ENCODE data around the gene ST3GAL3.

The ST3GAL3 gene

DNA sequence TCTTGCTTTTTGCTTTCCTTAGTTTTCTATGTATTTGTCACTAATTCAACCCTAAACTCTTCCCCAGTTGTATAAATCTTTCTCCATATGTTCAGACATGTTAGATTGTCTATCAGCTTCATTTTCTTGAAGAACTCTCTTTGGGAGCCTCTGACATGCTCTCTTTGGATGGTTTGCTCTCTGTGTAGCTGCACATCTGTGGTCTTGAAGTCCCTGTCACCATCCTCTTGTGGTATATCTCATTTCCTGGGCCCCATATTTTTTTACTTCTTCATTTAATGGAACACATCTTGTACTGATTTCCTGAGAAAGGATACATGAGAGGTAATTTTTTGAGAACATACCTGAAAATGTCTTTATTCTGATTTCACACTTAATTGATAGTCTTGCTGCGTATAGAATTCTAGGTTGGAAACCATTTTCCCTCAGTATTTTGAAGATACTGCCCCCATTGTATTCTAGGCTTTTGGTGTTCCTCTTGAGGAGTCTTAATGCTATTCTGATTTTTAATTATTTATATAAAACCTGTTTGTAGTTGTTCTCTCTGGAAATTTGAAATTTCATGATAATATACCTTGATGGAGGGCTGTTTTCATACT is 72.6 kb downstream of the ST3GAL3 start:
- ChIA-PET POLR2A (no interaction called here), CTCF (interaction anchor here (1.8 kb wide), 1 partner anchor 155 kb away, joined by 12 read pairs; the partner anchor contains the start of gene ARTN)
- no peak overlapping the region for H3K4me3 ChIP-seq (ENCODE audit: low read depth, low read length)
- no peak for DNase-seq (ENCODE audit: low read depth, low spot score)
- TF ChIP-seq, protein P1, sequence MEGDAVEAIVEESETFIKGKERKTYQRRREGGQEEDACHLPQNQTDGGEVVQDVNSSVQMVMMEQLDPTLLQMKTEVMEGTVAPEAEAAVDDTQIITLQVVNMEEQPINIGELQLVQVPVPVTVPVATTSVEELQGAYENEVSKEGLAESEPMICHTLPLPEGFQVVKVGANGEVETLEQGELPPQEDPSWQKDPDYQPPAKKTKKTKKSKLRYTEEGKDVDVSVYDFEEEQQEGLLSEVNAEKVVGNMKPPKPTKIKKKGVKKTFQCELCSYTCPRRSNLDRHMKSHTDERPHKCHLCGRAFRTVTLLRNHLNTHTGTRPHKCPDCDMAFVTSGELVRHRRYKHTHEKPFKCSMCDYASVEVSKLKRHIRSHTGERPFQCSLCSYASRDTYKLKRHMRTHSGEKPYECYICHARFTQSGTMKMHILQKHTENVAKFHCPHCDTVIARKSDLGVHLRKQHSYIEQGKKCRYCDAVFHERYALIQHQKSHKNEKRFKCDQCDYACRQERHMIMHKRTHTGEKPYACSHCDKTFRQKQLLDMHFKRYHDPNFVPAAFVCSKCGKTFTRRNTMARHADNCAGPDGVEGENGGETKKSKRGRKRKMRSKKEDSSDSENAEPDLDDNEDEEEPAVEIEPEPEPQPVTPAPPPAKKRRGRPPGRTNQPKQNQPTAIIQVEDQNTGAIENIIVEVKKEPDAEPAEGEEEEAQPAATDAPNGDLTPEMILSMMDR (IDR thresholded peaks at IDR 0.05; ENCODE audit: insufficient read depth, low read length, missing control alignments) = no peak

DNA sequence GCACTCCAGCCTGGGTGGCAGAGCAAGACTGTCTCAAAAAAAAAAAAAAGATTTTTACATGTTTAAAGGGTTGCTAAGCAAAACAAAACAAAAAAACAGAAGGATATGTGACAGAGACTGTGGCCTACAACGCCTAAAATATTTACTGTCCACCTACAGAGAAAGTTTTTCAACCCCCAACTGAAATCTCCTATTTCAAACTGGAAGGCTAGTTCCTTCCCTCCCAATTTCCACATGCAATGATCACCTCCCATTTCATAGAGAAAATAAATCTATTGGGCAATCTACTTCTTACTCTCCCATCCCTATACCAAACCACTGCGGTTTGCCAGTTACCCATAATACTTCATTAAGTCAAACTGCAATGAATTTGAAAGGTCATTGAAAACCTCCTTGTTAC is 74.2 kb downstream of the ST3GAL3 start:
- no peak for DNase-seq (ENCODE audit: low read depth, low spot score)
- TF ChIP-seq, protein P1 (IDR thresholded peaks at IDR 0.05; ENCODE audit: insufficient read depth, low read length, missing control alignments) = no peak
- CTCF ChIA-PET = interaction anchor here (1.8 kb wide), 1 partner anchor 153 kb away, joined by 12 read pairs; the partner anchor contains the start of gene ARTN
- POLR2A ChIA-PET = no interaction called here
- H3K4me3 ChIP-seq (ENCODE audit: low read depth, low read length) = no peak overlapping the region

DNA sequence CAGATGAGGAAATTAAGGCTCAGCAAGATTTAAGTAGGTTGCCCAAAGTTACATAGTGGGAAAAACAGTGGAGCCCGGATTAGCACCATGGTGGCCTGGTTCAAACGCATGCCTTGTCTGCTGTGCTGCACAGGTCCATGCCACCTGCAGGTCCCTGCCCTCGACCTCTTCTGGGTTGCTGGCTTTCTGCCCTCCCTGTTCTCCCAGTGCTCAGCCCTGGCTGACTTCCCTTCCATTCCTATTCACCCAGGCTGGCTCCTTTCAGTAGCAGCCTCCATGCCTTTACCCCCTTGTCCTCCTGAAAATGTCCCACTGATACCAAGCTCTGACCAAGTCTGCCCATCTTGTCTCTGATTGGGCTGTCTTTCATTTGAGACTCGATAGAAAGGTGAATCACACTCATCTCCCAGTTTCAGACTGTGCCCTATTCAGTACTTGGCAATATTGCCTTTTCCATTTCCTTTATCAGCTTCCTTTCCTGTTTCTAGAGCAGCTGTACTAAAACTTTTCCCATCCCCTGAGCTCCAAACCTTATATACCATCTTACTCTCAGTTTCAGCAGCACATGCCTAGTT is 75.8 kb downstream of the ST3GAL3 start:
- TF ChIP-seq, protein P1 (IDR thresholded peaks at IDR 0.05; ENCODE audit: insufficient read depth, low read length, missing control alignments) = no peak
- DNase-seq (ENCODE audit: low read depth, low spot score) = no peak
- ChIA-PET POLR2A (no interaction called here), CTCF (interaction anchor here (2.5 to 7.8 kb wide), 2 partner anchors 19 to 151 kb away, joined by 10 to 53 read pairs; partner anchors contain the start of gene ARTN)
- no peak overlapping the region for H3K4me3 ChIP-seq (ENCODE audit: low read depth, low read length)

DNA sequence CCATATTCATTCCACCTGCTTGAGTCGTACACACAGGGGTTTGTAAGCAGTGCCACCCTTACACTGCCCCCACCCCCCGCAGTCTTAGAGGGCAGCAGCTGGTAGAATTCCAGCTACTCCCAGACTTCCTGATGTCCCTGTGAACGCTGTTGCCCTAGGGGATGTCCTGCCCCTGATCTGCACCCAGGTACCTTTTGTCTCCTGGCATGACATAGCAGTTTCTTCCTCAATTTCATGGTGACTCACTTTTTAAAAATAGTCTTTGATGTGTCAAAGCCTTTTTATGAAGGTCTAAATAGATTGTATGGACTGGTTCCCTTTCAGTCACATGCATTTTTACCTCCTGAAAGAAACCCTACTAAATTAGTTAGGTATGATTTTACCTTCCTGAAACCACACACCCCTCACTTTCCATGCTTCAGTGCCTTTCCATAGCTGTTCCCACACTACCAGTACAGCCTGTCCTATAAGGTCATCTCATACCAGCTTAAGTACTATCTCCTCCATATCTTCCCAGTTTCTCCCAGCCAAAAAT is 76.4 kb downstream of the ST3GAL3 start:
- TF ChIP-seq, protein P1 (IDR thresholded peaks at IDR 0.05; ENCODE audit: insufficient read depth, low read length, missing control alignments) = no peak
- ChIA-PET POLR2A (no interaction called here), CTCF (interaction anchor here (1.0 to 7.8 kb wide), 4 partner anchors 11 to 150 kb away, joined by 4 to 53 read pairs (median 8); partner anchors contain the start of gene ARTN)
- no peak overlapping the region for H3K4me3 ChIP-seq (ENCODE audit: low read depth, low read length)
- no peak for DNase-seq (ENCODE audit: low read depth, low spot score)

DNA sequence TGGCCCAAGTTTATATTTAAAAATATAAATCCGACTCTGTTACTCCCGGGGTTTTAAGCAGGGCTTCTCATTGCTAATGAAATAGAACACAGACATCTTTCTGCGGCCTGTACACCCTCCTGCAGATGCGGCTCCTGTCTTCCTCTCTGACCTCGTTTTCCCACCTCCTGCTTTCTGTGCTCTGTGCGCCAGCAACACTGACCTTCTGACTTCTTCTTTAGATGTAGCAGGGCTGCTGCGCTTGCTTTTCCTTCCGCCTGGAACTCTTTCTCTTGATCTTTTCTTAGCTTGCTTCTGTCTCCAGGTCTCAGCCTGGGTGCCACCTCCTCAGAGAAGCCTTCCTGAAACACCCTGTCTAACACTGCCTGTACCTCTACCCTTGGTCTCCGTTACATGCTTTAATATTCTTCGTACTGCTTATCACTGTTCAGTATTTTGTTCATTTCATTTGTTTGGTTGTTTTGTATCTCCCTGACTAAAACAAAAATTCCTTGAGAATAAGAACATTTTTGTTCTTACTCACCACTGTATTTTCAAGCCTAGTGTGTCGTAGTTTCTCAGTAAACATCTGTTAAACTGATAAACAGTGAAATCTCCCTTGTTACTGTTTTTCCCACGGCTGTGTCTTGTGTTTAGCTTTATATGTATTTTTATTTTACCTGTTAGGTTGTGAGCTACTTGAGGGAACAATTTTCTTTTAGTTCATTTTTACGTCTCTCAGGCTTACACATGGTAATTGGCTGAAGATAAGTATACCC is 79.0 kb downstream of the ST3GAL3 start:
- ChIA-PET POLR2A (no interaction called here), CTCF (interaction anchor here (0.9 to 7.8 kb wide), 4 partner anchors 19 to 148 kb away, joined by 3 to 53 read pairs (median 8); partner anchors contain the start of gene ARTN)
- DNase-seq (ENCODE audit: low read depth, low spot score) = no peak
- H3K4me3 ChIP-seq (ENCODE audit: low read depth, low read length) = no peak overlapping the region
- TF ChIP-seq, protein P1 (IDR thresholded peaks at IDR 0.05; ENCODE audit: insufficient read depth, low read length, missing control alignments) = no peak

DNA sequence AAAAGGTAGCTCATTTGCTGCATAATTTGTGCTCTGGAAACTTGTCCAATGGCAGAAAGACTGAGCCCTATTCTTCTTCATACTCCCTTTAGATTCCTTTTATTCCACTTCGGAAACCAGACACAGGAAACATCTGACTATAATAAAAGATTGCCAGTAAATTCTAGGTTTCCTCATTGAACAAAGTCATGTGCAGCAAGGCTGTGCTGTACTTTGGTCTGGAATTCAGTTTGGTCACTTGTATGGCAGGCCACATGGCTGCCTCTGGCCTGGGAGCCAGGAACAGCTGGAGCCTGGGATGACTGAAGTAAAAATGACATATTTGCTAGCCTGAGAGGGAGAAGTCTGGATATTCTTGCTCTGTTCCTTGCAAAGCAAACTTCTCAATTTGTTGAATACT is 79.6 kb downstream of the ST3GAL3 start:
- POLR2A ChIA-PET = no interaction called here
- TF ChIP-seq, protein P1 (IDR thresholded peaks at IDR 0.05; ENCODE audit: insufficient read depth, low read length, missing control alignments) = no peak
- CTCF ChIA-PET = interaction anchor here (0.9 to 7.8 kb wide), 4 partner anchors 19 to 147 kb away, joined by 3 to 53 read pairs (median 8); partner anchors contain the start of gene ARTN
- DNase-seq (ENCODE audit: low read depth, low spot score) = no peak
- H3K4me3 ChIP-seq (ENCODE audit: low read depth, low read length) = no peak overlapping the region

All from AG04449 (cell line).